GM18505 (cell line): ENCODE data around the gene SNX15.

Experiments used
- ATAC-seq: cut with Tn5 transposase; IDR thresholded peaks from one replicate; pipeline ENCODE4 v1.9.1; 2021; ENCODE audit not compliant: unreplicated experiment
- POLR2A ChIP-seq: IDR thresholded peaks from 4 replicates; pipeline ENCODE4 v1.6.1; 2011; ENCODE audit warnings: borderline replicate concordance; ENCODE audit not compliant: insufficient read depth, insufficient read length; ENCODE audit errors: extremely low read depth

Gene SNX15

GRCh38 chr11:65055538-65055937, 28.3 kb downstream of the SNX15 start:
- TF ChIP-seq POLR2A: no peak
- ATAC-seq: no peak

- TF ChIP-seq POLR2A: no peak
- no peak for ATAC-seq
These were observed 29.8 kb downstream of the SNX15 start for GRCh38 chr11:65056999-65057398.

- no peak for ATAC-seq
- TF ChIP-seq POLR2A: no peak
These were observed 30.3 kb downstream of the SNX15 start for GRCh38 chr11:65057526-65057925.

DNA sequence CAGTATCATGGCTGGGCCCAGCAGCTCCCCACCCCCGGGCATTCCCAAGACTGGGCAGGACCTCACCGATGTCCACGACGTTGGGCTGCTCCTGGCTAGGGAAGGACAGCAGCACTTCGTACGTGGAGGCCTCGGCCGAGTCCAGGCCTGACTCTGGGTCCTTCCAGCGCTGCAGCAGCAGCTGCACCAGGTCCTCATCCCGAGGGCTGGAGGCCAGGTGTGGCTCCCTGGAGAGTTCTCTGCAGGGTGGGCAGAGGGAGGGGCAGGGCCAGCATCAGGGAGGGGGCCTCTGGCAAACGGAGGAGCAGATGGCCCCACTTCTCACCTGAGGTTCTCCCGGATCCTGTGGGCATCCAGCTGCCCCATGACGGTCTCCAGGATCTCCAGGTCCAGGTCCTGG, 30.8 kb downstream of the SNX15 start:
- no peak for ATAC-seq
- TF ChIP-seq POLR2A: no peak

GRCh38 chr11:65058419-65059054, 31.3 kb downstream of the SNX15 start, which contains the start of gene NAALADL1:
TSS of gene NAALADL1 (minus strand) at chr11:65058553. CDS start at chr11:65058521, 32 bp downstream.
- no peak for TF ChIP-seq POLR2A
- no peak for ATAC-seq

DNA sequence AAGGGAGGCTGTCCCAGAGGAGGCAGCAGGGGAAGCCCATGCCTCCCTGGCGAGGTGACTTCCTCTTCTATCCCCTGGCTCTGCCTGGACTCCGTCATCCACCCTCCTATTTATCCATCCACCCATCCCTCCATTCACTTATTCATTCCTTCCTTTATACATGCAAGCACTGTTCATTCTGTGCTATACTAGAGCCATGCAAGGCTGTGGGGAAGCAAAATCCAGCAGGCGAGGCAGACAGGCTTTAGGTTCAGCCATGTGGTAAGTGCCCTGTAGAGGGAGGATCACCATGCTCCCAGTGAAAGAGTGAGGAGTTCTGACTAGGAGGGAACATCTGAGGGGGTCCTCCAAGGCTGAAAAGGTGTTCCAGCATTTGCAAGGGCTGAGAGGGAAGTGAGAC, 32.3 kb downstream of the SNX15 start:
- TF ChIP-seq POLR2A: no peak
- no peak for ATAC-seq

DNA sequence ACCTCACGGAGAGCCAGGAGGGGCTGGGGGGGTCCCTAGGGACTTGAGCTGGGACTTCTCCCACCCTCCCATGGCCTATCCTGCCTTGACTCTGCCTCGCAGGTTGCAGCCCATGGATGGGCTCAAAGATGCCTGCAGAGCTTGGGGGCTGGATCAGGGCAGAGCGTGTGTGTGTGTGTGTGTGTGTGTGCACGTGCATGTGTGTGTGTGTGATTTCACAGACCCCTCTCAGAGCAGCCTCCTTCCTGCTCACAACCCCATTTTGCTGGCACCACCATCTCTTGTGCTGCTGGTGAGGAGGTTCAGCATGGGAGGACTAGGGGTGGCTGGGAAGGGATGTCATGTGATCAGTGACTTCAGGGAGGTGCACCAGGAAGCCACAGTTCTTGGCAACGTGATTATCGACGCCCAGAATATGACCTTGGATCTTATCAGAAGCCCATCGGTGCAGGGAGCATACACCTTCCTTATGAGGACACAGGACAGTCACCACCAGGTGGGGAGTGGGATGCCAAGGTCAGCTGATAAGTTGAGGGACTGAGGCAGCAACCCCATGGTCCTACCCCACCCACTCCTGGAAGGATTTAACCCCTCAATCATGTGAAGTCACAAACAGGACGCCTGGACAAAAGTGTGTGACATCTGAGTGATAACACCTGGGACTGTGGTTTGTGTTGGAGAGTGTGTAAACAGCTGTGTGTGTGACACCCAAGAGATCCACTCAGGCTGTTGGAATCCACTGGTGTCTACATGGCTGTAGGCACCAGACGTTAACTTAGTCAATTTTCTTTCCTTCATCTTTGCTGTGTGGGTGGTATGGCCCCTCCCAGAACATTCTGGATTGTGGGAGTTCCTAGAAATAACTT, 33.0 kb downstream of the SNX15 start:
- no peak for ATAC-seq

DNA sequence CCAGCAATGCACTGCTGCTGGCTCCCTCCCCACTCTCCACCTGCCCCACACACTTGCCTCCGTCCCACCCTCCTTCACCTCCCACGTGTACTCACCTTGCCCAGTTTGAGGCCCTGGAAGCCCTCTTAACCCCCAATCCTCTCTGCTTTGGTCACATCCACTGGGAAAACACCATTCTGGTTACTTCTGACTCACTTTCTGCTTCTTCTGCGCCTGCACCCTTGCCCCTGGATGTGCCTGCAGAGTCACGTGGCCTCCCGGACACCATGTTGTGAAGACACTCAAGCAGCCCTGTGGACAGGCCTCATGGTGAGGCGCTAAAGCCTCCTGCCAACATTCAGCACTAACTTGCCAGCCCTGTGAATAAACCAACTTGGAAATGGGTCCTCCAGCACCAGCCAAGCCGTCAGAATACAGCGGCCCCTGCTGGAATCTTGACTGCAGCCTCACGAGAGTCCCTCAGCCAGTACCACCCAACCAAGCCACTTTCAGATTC, 33.7 kb downstream of the SNX15 start:
- no peak for TF ChIP-seq POLR2A
- no peak for ATAC-seq

More for the DNA sequence above, 33.0 kb downstream of the SNX15 start:
- TF ChIP-seq POLR2A: no peak

- no peak for TF ChIP-seq POLR2A
- ATAC-seq: no peak
These were observed 36.3 kb downstream of the SNX15 start for GRCh38 chr11:65063532-65063931.

GRCh38 chr11:65064847-65065240, 37.6 kb downstream of the SNX15 start:
- ATAC-seq: no peak
- no peak for TF ChIP-seq POLR2A

GRCh38 chr11:65065851-65066250, 38.6 kb downstream of the SNX15 start:
- no peak for ATAC-seq
- TF ChIP-seq POLR2A: no peak

GRCh38 chr11:65066315-65066714, 39.1 kb downstream of the SNX15 start:
- no peak for ATAC-seq
- no peak for TF ChIP-seq POLR2A

GRCh38 chr11:65066805-65067291, 39.6 kb downstream of the SNX15 start:
- TF ChIP-seq POLR2A: no peak
- ATAC-seq: no peak

DNA sequence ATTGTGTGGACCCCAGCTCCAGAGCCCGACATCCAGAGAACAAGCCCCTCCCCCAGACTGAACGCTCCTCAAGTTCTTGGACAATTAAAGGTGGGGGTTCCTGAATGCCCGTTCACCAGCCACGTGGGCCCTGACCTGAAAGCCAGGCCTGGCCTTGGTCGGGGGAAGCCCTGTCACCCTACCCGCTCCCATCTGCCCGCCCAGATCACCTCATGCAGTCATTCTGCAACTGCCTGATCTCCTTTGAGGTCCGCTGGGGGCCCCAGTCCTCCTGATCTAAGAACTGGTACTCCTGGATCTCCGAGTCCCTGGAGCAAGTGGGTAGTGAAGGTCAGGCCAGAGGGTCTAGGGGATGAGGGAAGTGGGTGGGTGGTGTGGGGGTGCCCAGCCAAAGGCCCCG, 40.2 kb downstream of the SNX15 start:
- no peak for ATAC-seq
- TF ChIP-seq POLR2A: no peak
